HG03442 (cell line): Measurements from ENCODE around the gene MYT1.
"Not testable (repeated sequence)": the region's sequence is repeated elsewhere in the genome, so short reads cannot be mapped to it uniquely, and the experiment has no call there.

ENCODE experiments used
- ATAC-seq: cut with Tn5 transposase; IDR thresholded peaks from one replicate; pipeline ENCODE4 v1.9.1; 2021; ENCODE audit warnings: mild to moderate bottlenecking, moderate library complexity; ENCODE audit not compliant: unreplicated experiment

The MYT1 gene

GRCh38 chr20:64166721-64167615 lies 2.7 kb downstream of the MYT1 start:
- ATAC-seq, result no peak

GRCh38 chr20:64167676-64168075 lies 3.4 kb downstream of the MYT1 start:
- ATAC-seq, result no peak

GRCh38 chr20:64168381-64169090 lies 4.3 kb downstream of the MYT1 start:
- ATAC-seq, result no peak

GRCh38 chr20:64169091-64169560 lies 4.9 kb downstream of the MYT1 start:
- ATAC-seq, result no peak

GRCh38 chr20:64171211-64171610 lies 7.0 kb downstream of the MYT1 start:
- no peak for ATAC-seq

- ATAC-seq, result no peak
These were observed 8.9 kb downstream of the MYT1 start for GRCh38 chr20:64173116-64173515.

GRCh38 chr20:64176551-64176950 lies 12.3 kb downstream of the MYT1 start:
- no peak for ATAC-seq

- no peak for ATAC-seq
These were observed 12.7 kb downstream of the MYT1 start for GRCh38 chr20:64176971-64177370.

GRCh38 chr20:64177384-64177783 lies 13.1 kb downstream of the MYT1 start:
- no peak for ATAC-seq

- no peak for ATAC-seq
These were observed 13.5 kb downstream of the MYT1 start for GRCh38 chr20:64177787-64178186.

- not testable (repeated sequence) for ATAC-seq
These were observed 14.7 kb downstream of the MYT1 start for GRCh38 chr20:64178925-64179324.

GRCh38 chr20:64179805-64180204 lies 15.6 kb downstream of the MYT1 start:
- no peak for ATAC-seq

GRCh38 chr20:64180673-64181072 lies 16.4 kb downstream of the MYT1 start:
- no peak for ATAC-seq

GRCh38 chr20:64181391-64181790 lies 17.1 kb downstream of the MYT1 start:
- no peak for ATAC-seq

- no peak for ATAC-seq
These were observed 18.1 kb downstream of the MYT1 start for GRCh38 chr20:64182146-64182865.

- no peak for ATAC-seq
These were observed 19.1 kb downstream of the MYT1 start for GRCh38 chr20:64183313-64183712.

- no peak for ATAC-seq
These were observed 20.5 kb downstream of the MYT1 start for GRCh38 chr20:64184795-64185194.

GRCh38 chr20:64185276-64185900 lies 21.1 kb downstream of the MYT1 start:
- no peak for ATAC-seq

GRCh38 chr20:64186071-64186598 lies 21.9 kb downstream of the MYT1 start:
- ATAC-seq, result no peak

- ATAC-seq, result not testable (repeated sequence)
These were observed 23.0 kb downstream of the MYT1 start for GRCh38 chr20:64187213-64187612.

GRCh38 chr20:64188091-64188490 lies 23.8 kb downstream of the MYT1 start:
- no peak for ATAC-seq
